KMS-11 (cell line): Measurements from ENCODE around the gene RAB31.
A peak's percentile ranks its signal among the peaks of the same experiment; 100 is the strongest.

ENCODE experiments used
- H2AFZ ChIP-seq: fragments of 200-600 bp; sonication (generic); 2 replicates; pipeline ENCODE4 v1.6.1; 2016; ENCODE audit warnings: antibody characterized with exemption, mixed run types, low read depth
- H3K27ac ChIP-seq: fragments of 200-600 bp; sonication (generic); 2 replicates; pipeline ENCODE4 v1.6.1; 2016; ENCODE audit warnings: mild to moderate bottlenecking, mixed run types
- H3K27me3 ChIP-seq: fragments of 200-600 bp; sonication (generic); 2 replicates; pipeline ENCODE4 v1.6.1; 2017; ENCODE audit warnings: mild to moderate bottlenecking, low read depth, mixed run types, moderate library complexity; ENCODE audit not compliant: insufficient read depth
- H3K36me3 ChIP-seq: fragments of 200-600 bp; sonication (generic); 2 replicates; pipeline ENCODE4 v1.6.1; 2017; ENCODE audit warnings: mild to moderate bottlenecking, mixed run types; ENCODE audit not compliant: insufficient read depth
- H3K4me1 ChIP-seq: fragments of 200-600 bp; sonication (generic); 2 replicates; pipeline ENCODE4 v1.6.1; 2016; ENCODE audit warnings: mild to moderate bottlenecking, low read depth, mixed run types; ENCODE audit not compliant: poor library complexity, severe bottlenecking
- H3K4me2 ChIP-seq: fragments of 200-600 bp; sonication (generic); 2 replicates; pipeline ENCODE4 v1.7.0; 2016; ENCODE audit warnings: mild to moderate bottlenecking, mixed run types
- H3K4me3 ChIP-seq: fragments of 200-600 bp; sonication (generic); IDR thresholded peaks from 2 replicates; pipeline ENCODE4 v1.6.1; 2017; ENCODE audit warnings: low read depth, low read length, mixed read lengths; ENCODE audit not compliant: insufficient read depth
- H3K79me2 ChIP-seq: fragments of 200-600 bp; sonication (generic); 2 replicates; pipeline ENCODE4 v1.6.1; 2016; ENCODE audit warnings: low read depth, mixed run types; ENCODE audit not compliant: insufficient read depth
- H3K9ac ChIP-seq: fragments of 200-600 bp; sonication (generic); 2 replicates; pipeline ENCODE4 v1.6.1; 2016; ENCODE audit warnings: mild to moderate bottlenecking, mixed run types
- H4K20me1 ChIP-seq: fragments of 200-600 bp; sonication (generic); 2 replicates; pipeline ENCODE4 v1.6.1; 2016; ENCODE audit warnings: mild to moderate bottlenecking, mixed run types; ENCODE audit not compliant: insufficient read depth
- TF ChIP-seq, protein P1 (sequence below): fragments of 200-600 bp; sonication (generic); conservative IDR thresholded peaks from 2 replicates; pipeline ENCODE4 v1.6.1; 2017; ENCODE audit warnings: low read depth, mild to moderate bottlenecking, antibody characterized with exemption, low read length, moderate library complexity, mixed read lengths

Gene RAB31

DNA sequence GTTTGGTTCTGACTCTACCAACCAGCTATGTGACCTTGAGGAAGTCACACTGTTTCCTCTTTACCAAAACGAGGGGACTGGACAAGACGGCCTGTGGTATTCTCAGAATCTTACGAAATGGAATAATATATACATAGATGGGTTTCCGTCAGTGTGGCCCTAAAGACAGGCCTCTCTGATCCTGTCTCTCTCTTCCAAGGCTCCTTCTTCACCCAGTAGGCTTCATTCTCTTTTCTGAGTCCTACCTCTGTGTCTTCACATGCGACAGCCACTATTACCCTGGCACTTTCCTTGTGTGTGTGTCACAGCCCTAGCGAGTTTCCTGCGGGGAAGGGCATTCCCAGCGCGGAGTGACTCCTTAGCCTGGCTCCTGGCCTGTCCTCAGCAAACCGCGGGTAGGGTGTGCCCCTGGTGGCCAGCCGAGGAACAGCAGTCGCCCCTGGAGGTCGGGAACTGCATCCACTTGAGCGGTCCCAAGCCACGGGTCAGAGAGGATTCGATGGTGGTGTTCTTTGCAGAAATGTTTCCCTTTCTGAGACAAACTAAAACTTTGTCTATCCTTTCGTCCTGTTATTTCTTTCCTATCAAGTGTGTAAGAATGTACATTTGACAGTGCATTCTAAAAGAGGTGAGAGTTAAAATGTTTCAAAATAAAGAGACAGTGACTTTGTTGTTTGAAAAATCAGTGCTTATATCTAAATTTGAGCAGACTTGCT, 63.3 kb downstream of the RAB31 start:
- H3K9ac ChIP-seq, result no peak overlapping the region
- H3K79me2 ChIP-seq, result no peaks in the 10 kb centered on the region
- H3K36me3 ChIP-seq, result no peaks in the 10 kb centered on the region
- no peaks in the 10 kb centered on the region for H4K20me1 ChIP-seq
- H3K27ac ChIP-seq, result no peak overlapping the region
- H3K4me3 ChIP-seq, result no peak overlapping the region
- H2AFZ ChIP-seq, result no peak overlapping the region
- H3K4me2 ChIP-seq, result no peak overlapping the region
- no peaks in the 10 kb centered on the region for H3K27me3 ChIP-seq
- TF ChIP-seq, protein P1, sequence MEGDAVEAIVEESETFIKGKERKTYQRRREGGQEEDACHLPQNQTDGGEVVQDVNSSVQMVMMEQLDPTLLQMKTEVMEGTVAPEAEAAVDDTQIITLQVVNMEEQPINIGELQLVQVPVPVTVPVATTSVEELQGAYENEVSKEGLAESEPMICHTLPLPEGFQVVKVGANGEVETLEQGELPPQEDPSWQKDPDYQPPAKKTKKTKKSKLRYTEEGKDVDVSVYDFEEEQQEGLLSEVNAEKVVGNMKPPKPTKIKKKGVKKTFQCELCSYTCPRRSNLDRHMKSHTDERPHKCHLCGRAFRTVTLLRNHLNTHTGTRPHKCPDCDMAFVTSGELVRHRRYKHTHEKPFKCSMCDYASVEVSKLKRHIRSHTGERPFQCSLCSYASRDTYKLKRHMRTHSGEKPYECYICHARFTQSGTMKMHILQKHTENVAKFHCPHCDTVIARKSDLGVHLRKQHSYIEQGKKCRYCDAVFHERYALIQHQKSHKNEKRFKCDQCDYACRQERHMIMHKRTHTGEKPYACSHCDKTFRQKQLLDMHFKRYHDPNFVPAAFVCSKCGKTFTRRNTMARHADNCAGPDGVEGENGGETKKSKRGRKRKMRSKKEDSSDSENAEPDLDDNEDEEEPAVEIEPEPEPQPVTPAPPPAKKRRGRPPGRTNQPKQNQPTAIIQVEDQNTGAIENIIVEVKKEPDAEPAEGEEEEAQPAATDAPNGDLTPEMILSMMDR, result peak; percentile 84
- no peaks in the 10 kb centered on the region for H3K4me1 ChIP-seq

DNA sequence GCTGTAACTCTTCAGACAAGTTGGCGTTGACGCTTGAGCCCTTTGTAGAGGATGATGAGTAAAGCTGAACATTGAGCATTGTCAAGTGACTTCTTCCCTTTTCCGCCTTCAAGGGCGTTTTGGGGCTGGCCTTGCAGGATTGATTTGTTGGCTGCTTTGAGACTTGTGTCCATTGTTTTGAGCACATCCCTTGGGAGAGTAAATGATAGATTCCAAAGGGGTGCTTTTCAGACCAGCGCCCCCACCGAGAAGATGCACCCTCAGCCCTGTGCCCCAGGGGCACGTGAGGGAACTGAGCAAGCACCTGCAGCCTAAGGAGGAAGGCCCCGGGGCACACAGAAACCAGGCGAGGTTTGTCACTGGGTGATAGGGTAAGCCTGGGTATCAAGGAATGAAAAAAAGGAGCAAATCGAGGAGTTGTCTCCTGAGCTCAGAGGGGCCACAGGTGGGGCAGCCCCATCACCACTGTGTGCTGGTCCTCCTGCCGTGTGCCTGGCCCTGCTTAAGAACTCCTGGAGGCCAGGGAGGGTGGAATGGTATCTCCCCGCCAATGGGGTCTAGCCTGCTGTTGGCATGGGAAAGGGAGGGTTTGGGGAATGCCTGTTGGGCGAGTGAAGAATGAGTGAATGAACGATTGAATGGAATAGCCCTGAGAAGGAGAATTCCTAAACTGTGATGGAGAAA, 64.0 kb downstream of the RAB31 start:
- Histone ChIP-seq H3K79me2 (no peaks in the 10 kb centered on the region), H3K36me3 (no peaks in the 10 kb centered on the region), H3K27me3 (no peaks in the 10 kb centered on the region), H3K27ac (no peak overlapping the region), H4K20me1 (no peaks in the 10 kb centered on the region), H3K9ac (no peak overlapping the region), H3K4me1 (no peaks in the 10 kb centered on the region), H3K4me3 (no peak overlapping the region), H2AFZ (no peak overlapping the region), H3K4me2 (no peak overlapping the region)
- TF ChIP-seq, protein P1, result no peak

DNA sequence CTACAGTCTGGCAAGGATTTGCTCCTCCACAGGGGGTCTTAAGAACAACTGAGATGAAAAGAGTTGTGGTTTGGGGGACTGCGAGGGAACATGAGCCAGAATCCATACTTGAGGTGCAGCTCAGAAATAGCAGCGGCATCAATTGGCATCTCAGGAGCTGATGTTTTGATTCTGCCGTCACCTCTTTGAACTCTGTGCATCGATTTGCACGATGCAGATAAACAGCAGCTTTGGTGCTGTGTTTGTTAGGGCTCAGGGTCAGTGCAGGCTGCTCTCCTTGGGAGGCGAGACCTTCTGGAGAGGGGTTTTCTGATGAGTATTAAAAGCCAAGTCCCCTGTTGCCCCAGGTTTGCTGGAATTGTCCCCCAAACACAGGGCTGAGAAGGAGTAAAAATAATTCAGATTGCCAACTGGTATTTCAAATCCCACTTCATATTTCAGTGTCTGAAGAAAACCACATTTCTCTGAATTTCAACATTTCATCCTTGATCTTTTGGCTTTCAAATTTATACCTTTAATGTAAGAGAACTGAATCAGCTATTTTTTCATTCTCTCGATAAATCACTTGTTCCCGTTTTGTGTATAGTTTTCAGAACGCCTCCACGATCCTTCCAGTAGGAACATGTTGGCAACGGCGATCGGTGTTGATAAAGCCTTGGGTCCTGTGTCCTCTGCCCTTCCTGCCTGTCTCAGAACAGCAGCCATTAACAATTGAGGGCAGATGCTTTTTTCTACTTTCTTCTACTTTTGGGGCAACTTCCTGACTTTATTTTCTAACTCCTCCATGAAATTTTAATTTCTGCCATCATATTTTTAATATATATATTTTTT, 65.0 kb downstream of the RAB31 start:
- H3K4me2 ChIP-seq, result no peak overlapping the region
- TF ChIP-seq, protein P1, result no peak
- H3K9ac ChIP-seq, result no peak overlapping the region
- no peak overlapping the region for H3K27ac ChIP-seq
- H3K4me1 ChIP-seq, result no peaks in the 10 kb centered on the region
- no peaks in the 10 kb centered on the region for H3K36me3 ChIP-seq
- H3K27me3 ChIP-seq, result no peaks in the 10 kb centered on the region
- no peak overlapping the region for H3K4me3 ChIP-seq
- no peak overlapping the region for H2AFZ ChIP-seq
- H4K20me1 ChIP-seq, result no peaks in the 10 kb centered on the region
- no peaks in the 10 kb centered on the region for H3K79me2 ChIP-seq

DNA sequence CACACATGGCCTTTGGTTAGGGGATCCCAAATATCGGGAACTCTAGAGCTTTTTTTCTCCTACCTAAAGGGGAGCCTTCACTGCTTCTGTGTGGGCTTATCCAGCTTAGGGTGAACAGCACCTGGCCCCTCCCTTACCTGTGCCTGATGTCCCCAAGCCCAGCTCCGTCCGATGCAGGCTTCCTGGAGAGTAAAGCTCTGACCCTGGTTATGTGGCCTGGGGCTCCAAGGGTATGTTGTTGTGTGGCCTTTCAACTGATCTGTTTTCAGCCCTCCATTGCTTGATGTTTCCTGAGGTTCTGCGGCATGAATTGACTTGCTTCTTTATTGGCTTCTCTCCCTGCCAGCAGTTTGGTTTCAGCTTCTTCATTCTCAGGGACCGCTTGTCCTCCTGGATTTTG, 66.0 kb downstream of the RAB31 start:
- H3K79me2 ChIP-seq, result no peaks in the 10 kb centered on the region
- H3K4me1 ChIP-seq, result no peaks in the 10 kb centered on the region
- no peak overlapping the region for H3K9ac ChIP-seq
- H3K4me2 ChIP-seq, result no peak overlapping the region
- TF ChIP-seq, protein P1, result no peak
- H3K36me3 ChIP-seq, result no peaks in the 10 kb centered on the region
- no peaks in the 10 kb centered on the region for H4K20me1 ChIP-seq
- H3K27me3 ChIP-seq, result no peaks in the 10 kb centered on the region
- H2AFZ ChIP-seq, result no peak overlapping the region
- H3K27ac ChIP-seq, result no peak overlapping the region
- H3K4me3 ChIP-seq, result no peak overlapping the region
